ENCODE measurements around the gene ITPKB. TPM values are rescaled to one million over a fixed set of nuclear protein-coding genes. Genes with fewer than 3 reads are reported as not detected.

Gene ITPKB
- total RNA-seq, 1 experiment from 2014 or later, result 4.4 TPM

DNA sequence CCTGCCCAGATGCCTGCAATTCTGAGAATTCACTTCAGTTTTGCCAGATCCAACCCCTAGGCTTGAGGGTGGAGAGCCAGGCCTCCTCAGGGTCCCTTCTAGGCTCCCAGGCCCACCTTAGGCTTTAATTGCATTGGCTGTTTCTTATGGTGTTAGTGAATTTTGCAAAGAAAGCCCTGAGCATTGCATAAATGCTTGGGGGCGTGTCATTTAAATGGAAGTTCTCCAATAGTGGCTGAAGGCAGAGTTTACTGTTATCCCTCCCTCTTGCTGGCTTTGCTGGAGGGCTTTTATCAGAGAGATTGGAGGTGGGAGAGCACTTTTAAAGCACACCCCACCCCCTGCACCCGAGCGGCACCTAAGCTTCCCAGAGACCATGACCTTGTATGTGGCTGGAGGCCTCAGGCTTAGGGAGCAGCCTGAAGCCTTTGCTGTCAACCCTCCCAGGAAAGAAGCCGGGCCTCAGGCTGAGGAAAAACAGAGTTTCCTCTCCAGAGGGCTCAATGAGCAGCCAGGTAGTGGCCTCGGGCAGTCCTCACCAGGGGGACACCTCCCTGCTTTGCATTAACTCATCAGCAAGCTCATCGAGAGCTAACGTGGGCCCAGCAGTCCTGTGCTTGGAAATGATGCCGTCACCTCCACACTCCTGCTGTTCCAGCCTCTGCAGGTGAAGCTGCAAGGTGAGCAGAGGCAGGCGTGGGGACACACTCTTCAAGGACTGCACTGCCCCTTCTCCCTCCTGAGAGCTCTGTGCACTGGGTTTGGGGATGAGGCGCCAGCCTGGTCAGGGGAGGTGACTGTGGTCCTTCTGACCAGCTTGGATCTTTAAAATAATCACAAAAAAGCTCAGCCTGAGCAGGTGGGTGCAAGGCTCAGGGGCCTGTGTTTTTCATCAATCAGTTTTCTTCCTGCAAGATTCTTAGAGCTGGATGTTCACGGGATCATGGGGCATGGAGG is 132.5 kb downstream of the ITPKB start:
- Histone ChIP-seq H3K27me3 (replicated peaks; ENCODE audit: control insufficient read depth, insufficient read depth, low read length) (no peaks in the 10 kb centered on the region), H3K36me3 (ENCODE audit: control insufficient read depth, insufficient read depth, low read length) (no peaks in the 10 kb centered on the region), H3K4me3 (ENCODE audit: low read depth, low read length) (no peak overlapping the region), H3K4me1 (peaks cover 11% of the 10 kb centered on the region), H3K9me3 (no peaks in the 10 kb centered on the region)
- no peak overlapping the region for H3K4me3 Mint-ChIP-seq (ENCODE audit: unreplicated experiment)
- H3K27ac Mint-ChIP-seq (ENCODE audit: unreplicated experiment), result no peak overlapping the region
- H3K27me3 Mint-ChIP-seq (ENCODE audit: insufficient read depth, unreplicated experiment), result no peaks in the 10 kb centered on the region
- no peak for DNase-seq
- ChIA-PET POLR2A (no interaction called here), CTCF (interaction anchor here (1.0 kb wide), 1 partner anchor 44 kb away, joined by 3 read pairs; no protein-coding TSS in a partner anchor)
- no TSS peak for BruUV-seq (replicated peaks)
- TF ChIP-seq, protein P1, sequence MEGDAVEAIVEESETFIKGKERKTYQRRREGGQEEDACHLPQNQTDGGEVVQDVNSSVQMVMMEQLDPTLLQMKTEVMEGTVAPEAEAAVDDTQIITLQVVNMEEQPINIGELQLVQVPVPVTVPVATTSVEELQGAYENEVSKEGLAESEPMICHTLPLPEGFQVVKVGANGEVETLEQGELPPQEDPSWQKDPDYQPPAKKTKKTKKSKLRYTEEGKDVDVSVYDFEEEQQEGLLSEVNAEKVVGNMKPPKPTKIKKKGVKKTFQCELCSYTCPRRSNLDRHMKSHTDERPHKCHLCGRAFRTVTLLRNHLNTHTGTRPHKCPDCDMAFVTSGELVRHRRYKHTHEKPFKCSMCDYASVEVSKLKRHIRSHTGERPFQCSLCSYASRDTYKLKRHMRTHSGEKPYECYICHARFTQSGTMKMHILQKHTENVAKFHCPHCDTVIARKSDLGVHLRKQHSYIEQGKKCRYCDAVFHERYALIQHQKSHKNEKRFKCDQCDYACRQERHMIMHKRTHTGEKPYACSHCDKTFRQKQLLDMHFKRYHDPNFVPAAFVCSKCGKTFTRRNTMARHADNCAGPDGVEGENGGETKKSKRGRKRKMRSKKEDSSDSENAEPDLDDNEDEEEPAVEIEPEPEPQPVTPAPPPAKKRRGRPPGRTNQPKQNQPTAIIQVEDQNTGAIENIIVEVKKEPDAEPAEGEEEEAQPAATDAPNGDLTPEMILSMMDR (IDR thresholded peaks at IDR 0.05; ENCODE audit: insufficient read depth in 1 of 2, low read depth in 1 of 2, low read length in 1 of 2, severe bottlenecking in 1 of 2, unreplicated experiment in 1 of 2), result no peak
- peaks cover 4% of the 10 kb centered on the region for H3K4me1 Mint-ChIP-seq (ENCODE audit: low read depth, unreplicated experiment)
- H3K9me3 Mint-ChIP-seq (ENCODE audit: unreplicated experiment), result no peaks in the 10 kb centered on the region
- intact Hi-C loops (cut with micrococcal nuclease; ENCODE audit: unreplicated experiment), result no loop called here
- peaks cover 5% of the 10 kb centered on the region for H3K36me3 Mint-ChIP-seq (ENCODE audit: insufficient read depth, unreplicated experiment)

DNA sequence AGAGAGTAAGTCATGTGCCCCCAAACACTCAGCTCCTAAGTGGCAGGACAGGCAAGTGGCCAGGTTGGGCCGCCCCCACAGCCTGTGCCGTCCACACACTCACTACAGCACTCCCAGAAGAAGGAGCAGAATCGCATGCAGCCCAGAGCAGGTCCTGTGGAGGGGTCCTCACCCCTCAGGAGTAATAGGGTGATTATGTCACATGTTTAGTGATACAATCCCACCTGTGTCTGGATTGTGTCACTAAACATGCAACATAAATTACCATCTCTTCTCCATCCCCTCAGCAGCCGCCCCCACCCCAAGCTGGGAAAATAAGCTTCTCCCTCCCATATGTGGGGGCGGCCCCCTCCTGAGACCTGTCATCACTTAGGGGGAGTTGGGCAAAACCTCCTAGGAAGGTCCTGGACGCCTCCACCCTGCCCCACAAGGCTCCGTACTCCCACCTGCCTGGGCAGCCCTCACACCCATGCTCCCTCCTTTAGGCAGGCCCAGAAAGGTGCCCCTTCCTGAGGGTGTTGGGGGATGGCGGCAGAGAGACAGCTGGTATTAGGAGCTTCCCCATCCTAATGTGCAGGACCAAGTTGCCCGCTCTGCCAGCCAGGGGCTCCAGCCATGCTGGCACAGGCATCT is 133.6 kb downstream of the ITPKB start:
- no peaks in the 10 kb centered on the region for H3K27me3 ChIP-seq (replicated peaks; ENCODE audit: control insufficient read depth, insufficient read depth, low read length)
- peaks cover 11% of the 10 kb centered on the region for H3K4me1 ChIP-seq
- Mint-ChIP-seq H3K27me3 (ENCODE audit: insufficient read depth, unreplicated experiment) (no peaks in the 10 kb centered on the region), H3K9me3 (ENCODE audit: unreplicated experiment) (no peaks in the 10 kb centered on the region), H3K4me3 (ENCODE audit: unreplicated experiment) (no peak overlapping the region), H3K4me1 (ENCODE audit: low read depth, unreplicated experiment) (peaks cover 4% of the 10 kb centered on the region), H3K36me3 (ENCODE audit: insufficient read depth, unreplicated experiment) (peaks cover 5% of the 10 kb centered on the region), H3K27ac (ENCODE audit: unreplicated experiment) (peak overlapping the region; percentile 56)
- TF ChIP-seq, protein P1 (IDR thresholded peaks at IDR 0.05; ENCODE audit: insufficient read depth in 1 of 2, low read depth in 1 of 2, low read length in 1 of 2, severe bottlenecking in 1 of 2, unreplicated experiment in 1 of 2), result no peak
- intact Hi-C loops (cut with micrococcal nuclease; ENCODE audit: unreplicated experiment), result loop anchor here (2.0 kb wide), 1 partner anchor 57 kb away; the partner anchor contains the start of gene STUM
- CTCF ChIA-PET, result interaction anchor here (1.2 to 1.6 kb wide), 3 partner anchors 36 to 57 kb away, joined by 3 to 8 read pairs (median 3); partner anchors contain the start of gene STUM
- no peak for DNase-seq
- BruUV-seq (replicated peaks), result no TSS peak
- H3K9me3 ChIP-seq, result no peaks in the 10 kb centered on the region
- POLR2A ChIA-PET, result no interaction called here
- no peak overlapping the region for H3K4me3 ChIP-seq (ENCODE audit: low read depth, low read length)
- H3K36me3 ChIP-seq (ENCODE audit: control insufficient read depth, insufficient read depth, low read length), result no peaks in the 10 kb centered on the region

DNA sequence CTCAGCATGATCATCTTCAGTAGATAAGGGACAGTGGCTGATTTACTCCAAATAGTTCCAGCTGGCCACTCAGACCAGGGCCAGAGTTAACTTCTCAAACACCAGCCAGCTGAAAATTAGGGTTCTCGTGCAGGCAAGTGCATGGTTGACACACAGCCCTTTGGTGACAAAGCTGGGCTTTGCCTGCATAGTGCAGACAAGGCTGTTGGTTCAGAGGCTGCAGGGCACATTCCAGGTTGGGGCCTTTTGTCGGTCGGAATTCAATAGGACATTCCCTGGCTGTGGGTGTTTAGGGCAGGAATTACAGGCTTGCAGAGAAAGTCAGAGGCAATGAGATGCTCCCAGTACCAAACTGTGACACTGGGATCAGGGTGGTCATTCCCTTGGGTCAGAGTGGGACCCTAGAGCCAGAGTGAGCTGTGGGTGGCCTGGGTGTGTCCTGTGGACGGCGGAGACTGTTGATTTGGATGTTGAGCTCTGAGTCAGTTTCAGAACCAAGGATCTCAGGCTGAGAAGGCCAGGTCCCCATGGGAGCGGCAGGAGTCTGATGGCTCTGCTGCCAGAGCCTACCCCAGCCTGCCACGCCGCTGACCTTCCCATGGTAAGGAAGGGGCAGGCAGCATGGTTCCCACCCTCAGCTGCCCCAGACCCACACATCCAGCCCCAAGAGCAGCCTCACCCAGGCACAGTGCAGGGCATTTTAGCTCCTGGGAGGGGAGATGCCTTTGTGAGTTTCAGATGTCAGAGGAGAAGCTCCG is 134.3 kb downstream of the ITPKB start:
- Histone ChIP-seq H3K36me3 (ENCODE audit: control insufficient read depth, insufficient read depth, low read length) (no peaks in the 10 kb centered on the region), H3K4me3 (ENCODE audit: low read depth, low read length) (no peak overlapping the region), H3K4me1 (peaks cover 11% of the 10 kb centered on the region), H3K27me3 (replicated peaks; ENCODE audit: control insufficient read depth, insufficient read depth, low read length) (no peaks in the 10 kb centered on the region), H3K9me3 (no peaks in the 10 kb centered on the region)
- Mint-ChIP-seq H3K9me3 (ENCODE audit: unreplicated experiment) (no peaks in the 10 kb centered on the region), H3K27ac (ENCODE audit: unreplicated experiment) (peak overlapping the region; percentile 56), H3K4me1 (ENCODE audit: low read depth, unreplicated experiment) (peaks cover 4% of the 10 kb centered on the region), H3K36me3 (ENCODE audit: insufficient read depth, unreplicated experiment) (peaks cover 5% of the 10 kb centered on the region), H3K4me3 (ENCODE audit: unreplicated experiment) (no peak overlapping the region), H3K27me3 (ENCODE audit: insufficient read depth, unreplicated experiment) (no peaks in the 10 kb centered on the region)
- DNase-seq, result peak; percentile 64 to 73
- ChIA-PET CTCF (interaction anchor here (0.6 to 1.6 kb wide), 4 partner anchors 35 to 126 kb away, joined by 3 to 8 read pairs (median 3); partner anchors contain the start of gene STUM), POLR2A (no interaction called here)
- BruUV-seq (replicated peaks), result no TSS peak
- TF ChIP-seq, protein P1 (IDR thresholded peaks at IDR 0.05; ENCODE audit: insufficient read depth in 1 of 2, low read depth in 1 of 2, low read length in 1 of 2, severe bottlenecking in 1 of 2, unreplicated experiment in 1 of 2), result no peak
- intact Hi-C loops (cut with micrococcal nuclease; ENCODE audit: unreplicated experiment), result loop anchor here (2.0 kb wide), 1 partner anchor 56 kb away; the partner anchor contains the start of gene STUM
